Suprapubic skin (tissue), 4 donors: ENCODE data around the gene DLGAP4. TPM values are rescaled to one million over a fixed set of nuclear protein-coding genes. Genes with fewer than 3 reads are reported as not detected.
A peak's percentile ranks its signal among the peaks of the same experiment; 100 is the strongest.
"Not testable (repeated sequence)": the region's sequence is repeated elsewhere in the genome, so short reads cannot be mapped to it uniquely, and the experiment has no call there.

Experiments used
- DNase-seq, 2 donors: peaks; one replicate each; pipeline ENCODE4 v3.0.0-alpha.2; 2019; ENCODE audit warnings: low spot score in 2 of 2
- H3K27ac ChIP-seq: fragments of 200-600 bp; sonication (generic); one replicate; pipeline ENCODE4 v1.5.1; 2019
- H3K27me3 ChIP-seq: fragments of 200-600 bp; sonication (generic); one replicate; pipeline ENCODE4 v1.5.1; 2019
- H3K36me3 ChIP-seq: fragments of 200-600 bp; sonication (generic); one replicate; pipeline ENCODE4 v1.5.1; 2019
- H3K4me1 ChIP-seq: fragments of 200-600 bp; sonication (generic); one replicate; pipeline ENCODE4 v1.5.1; 2019
- H3K4me3 ChIP-seq: fragments of 200-600 bp; sonication (generic); one replicate; pipeline ENCODE4 v1.5.1; 2019; ENCODE audit warnings: mild to moderate bottlenecking
- H3K9me3 ChIP-seq: fragments of 200-600 bp; sonication (generic); one replicate; pipeline ENCODE4 v1.5.1; 2019
- CTCF ChIP-seq, 2 donors: fragments of 200-600 bp in 1 of 2; fragments of 450-650 bp in 1 of 2; sonication (generic) in 1 of 2; IDR thresholded peaks; one replicate each; pipeline ENCODE4 v1.5.1; 2016 to 2019; ENCODE audit warnings: antibody characterized with exemption in 2 of 2, mild to moderate bottlenecking in 1 of 2, moderate library complexity in 1 of 2
- EP300 ChIP-seq: sonication (generic); formaldehyde crosslinking; IDR thresholded peaks from one replicate; pipeline ENCODE4 v1.6.1; 2017; ENCODE audit warnings: antibody characterized with exemption
- POLR2A ChIP-seq, 2 donors: fragments of 450-650 bp; IDR thresholded peaks; one replicate each; pipeline ENCODE4 v1.6.1; 2017; ENCODE audit warnings: antibody characterized with exemption in 2 of 2, mild to moderate bottlenecking in 2 of 2, moderate library complexity in 2 of 2
- POLR2AphosphoS5 ChIP-seq, 3 donors: sonication (generic); formaldehyde crosslinking; IDR thresholded peaks; one replicate each; pipeline ENCODE4 v1.6.1; 2017; ENCODE audit warnings: antibody characterized with exemption in 3 of 3
- WGBS: methylation state at CpG from one replicate; pipeline ENCODE4 v1.1.5; 2018; 5-methylcytosine and 5-hydroxymethylcytosine counted together
- total RNA-seq, 4 donors: library from RNA; depleted of rRNA; stranded (reverse); fragments of >200 nt; gene quantifications; one replicate each; pipeline ENCODE4 v1.1.0, GENCODE V29; 2016

Gene DLGAP4
- total RNA-seq, 4 donors from 2014 or later = 69.5 to 120 (median 96.8) TPM

GRCh38 chr20:36472637-36473090, 166.5 kb downstream of the DLGAP4 start:
- peaks cover 74% of the 10 kb centered on the region for H3K4me1 ChIP-seq

GRCh38 chr20:36473164-36473563, 167.0 kb downstream of the DLGAP4 start:
- Histone ChIP-seq H3K9me3 (no peaks in the 10 kb centered on the region), H3K4me3 (peak overlapping the region; percentile 30), H3K4me1 (peaks cover 71% of the 10 kb centered on the region), H3K27me3 (no peaks in the 10 kb centered on the region), H3K27ac (peak overlapping the region; percentile 77), H3K36me3 (peaks cover 3% of the 10 kb centered on the region)
- 42% methylated on average over 2 of the region's 2 CpGs for WGBS
- no peak for DNase-seq
- TF ChIP-seq CTCF (IDR thresholded peaks at IDR 0.05) (no peak), POLR2A (IDR thresholded peaks at IDR 0.05) (no peak), EP300 (no peak), POLR2AphosphoS5 (IDR thresholded peaks at IDR 0.05) (no peak)

More at GRCh38 chr20:36472637-36473090, 166.5 kb downstream of the DLGAP4 start:
- H3K9me3 ChIP-seq = no peaks in the 10 kb centered on the region
- peaks cover 3% of the 10 kb centered on the region for H3K36me3 ChIP-seq
- H3K4me3 ChIP-seq = peak overlapping the region; percentile 30
- WGBS = 13% methylated on average over 6 of the region's 6 CpGs
- TF ChIP-seq POLR2A (IDR thresholded peaks at IDR 0.05) = no peak
- no peak for TF ChIP-seq POLR2AphosphoS5 (IDR thresholded peaks at IDR 0.05)
- TF ChIP-seq EP300 = no peak
- TF ChIP-seq CTCF (IDR thresholded peaks at IDR 0.05) = no peak
- peak in 1 of 2 donors; percentile 83 for DNase-seq
- no peaks in the 10 kb centered on the region for H3K27me3 ChIP-seq
- H3K27ac ChIP-seq = peak overlapping the region; percentile 77

GRCh38 chr20:36474563-36474962, 168.4 kb downstream of the DLGAP4 start:
- Histone ChIP-seq H3K9me3 (no peaks in the 10 kb centered on the region), H3K4me3 (no peak overlapping the region), H3K27ac (peak overlapping the region; percentile 77), H3K27me3 (no peaks in the 10 kb centered on the region), H3K4me1 (peaks cover 66% of the 10 kb centered on the region), H3K36me3 (peaks cover 3% of the 10 kb centered on the region)
- 14% methylated on average over 1 of the region's 1 CpG for WGBS
- TF ChIP-seq POLR2A (IDR thresholded peaks at IDR 0.05) (no peak), EP300 (no peak), CTCF (IDR thresholded peaks at IDR 0.05) (no peak), POLR2AphosphoS5 (IDR thresholded peaks at IDR 0.05) (no peak)
- no peak for DNase-seq

GRCh38 chr20:36475054-36475453, 168.9 kb downstream of the DLGAP4 start:
- not testable (repeated sequence) for H3K9me3 ChIP-seq, H3K27me3 ChIP-seq, DNase-seq, H3K36me3 ChIP-seq, H3K4me3 ChIP-seq
- 74% methylated on average over 8 of the region's 8 CpGs for WGBS
- H3K27ac ChIP-seq = peak overlapping the region; percentile 77
- H3K4me1 ChIP-seq = peaks cover 70% of the 10 kb centered on the region

- Histone ChIP-seq H3K27me3 (no peaks in the 10 kb centered on the region), H3K9me3 (no peaks in the 10 kb centered on the region), H3K36me3 (peaks cover 3% of the 10 kb centered on the region), H3K27ac (no peak overlapping the region), H3K4me3 (no peak overlapping the region), H3K4me1 (peaks cover 67% of the 10 kb centered on the region)
- no peak for DNase-seq
- TF ChIP-seq EP300 (no peak), POLR2AphosphoS5 (IDR thresholded peaks at IDR 0.05) (no peak), POLR2A (IDR thresholded peaks at IDR 0.05) (no peak), CTCF (IDR thresholded peaks at IDR 0.05) (no peak)
- WGBS = 100% methylated on average over 1 of the region's 1 CpG
Observed at GRCh38 chr20:36477475-36477874, 171.3 kb downstream of the DLGAP4 start.
